ENCODE data around the gene KIAA1328.

KIAA1328 gene

GRCh38 chr18:37210781-37211180 lies 381.9 kb downstream of the KIAA1328 start:
- Histone ChIP-seq H3K4me3 (no peak overlapping the region), H3K36me3 (no peaks in the 10 kb centered on the region), H3K27me3 (no peaks in the 10 kb centered on the region), H3K9me3 (no peaks in the 10 kb centered on the region), H3K27ac (no peak overlapping the region), H3K4me1 (no peaks in the 10 kb centered on the region)
- DNase-seq: no peak
- intact Hi-C loops (cut with DNase I; ENCODE audit: low total_unique reads): no loop called here
- no peak for TF ChIP-seq CTCF (IDR thresholded peaks at IDR 0.05)

DNA sequence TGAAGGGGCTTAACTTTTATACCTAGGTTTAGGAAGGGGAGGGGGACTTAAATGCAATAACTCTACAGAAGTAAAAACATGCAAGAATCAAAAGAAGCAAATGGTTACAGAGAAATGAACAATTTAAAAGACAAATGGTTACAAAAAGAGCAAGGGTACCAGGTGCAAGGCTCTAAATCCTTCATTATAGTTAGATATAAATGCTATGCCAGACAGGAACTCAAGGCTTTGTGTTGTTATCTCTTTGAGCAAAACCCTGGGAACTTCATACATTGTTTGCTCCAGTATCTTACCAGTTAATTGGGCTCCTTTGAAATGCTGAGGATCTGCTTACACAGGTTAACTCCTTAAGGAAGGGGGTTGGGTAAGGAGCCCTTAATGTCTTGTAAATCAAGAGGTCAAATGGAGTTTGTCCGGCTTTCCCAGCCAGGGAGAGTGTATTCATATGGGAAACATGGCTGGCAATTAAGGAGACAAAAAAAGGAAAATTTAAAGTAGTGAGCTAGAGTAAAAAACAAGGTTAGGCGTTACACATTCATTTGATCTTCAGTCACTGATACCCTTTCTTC lies 389.2 kb downstream of the KIAA1328 start:
- Histone ChIP-seq H3K4me1 (peaks cover 0 to 10% (median 1%) of the 10 kb centered on the region in 4 donors), H3K9me3 (peaks cover 0 to 5% (median 0%) of the 10 kb centered on the region in 3 donors), H3K27me3 (no peaks in the 10 kb centered on the region), H3K36me3 (no peaks in the 10 kb centered on the region), H3K27ac (no peak overlapping the region), H3K4me3 (no peak overlapping the region)
- no peak for TF ChIP-seq CTCF (IDR thresholded peaks at IDR 0.05)
- intact Hi-C loops (cut with DNase I; ENCODE audit: low total_unique reads): no loop called here
- DNase-seq: no peak

DNA sequence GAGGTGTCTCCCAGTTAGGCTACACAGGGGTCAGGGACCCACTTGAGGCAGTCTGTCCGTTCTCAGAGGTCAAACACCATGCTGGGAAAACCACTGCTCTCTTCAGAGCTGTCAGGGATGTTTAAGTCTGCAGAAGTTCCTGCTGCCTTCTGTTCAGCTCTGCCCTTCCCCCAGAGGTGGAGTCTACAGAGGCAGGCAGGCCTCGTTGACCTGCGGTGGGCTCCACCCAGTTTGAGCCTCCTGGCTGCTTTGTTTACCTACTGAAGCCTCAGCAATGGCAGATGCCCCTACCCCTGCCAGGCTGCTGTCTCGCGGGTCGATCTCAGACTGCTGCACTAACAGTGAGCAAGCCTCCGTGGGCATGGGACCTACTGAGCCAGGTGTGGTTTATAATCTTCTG lies 390.3 kb downstream of the KIAA1328 start:
- Histone ChIP-seq H3K9me3 (peaks cover 0 to 5% (median 0%) of the 10 kb centered on the region in 3 donors), H3K27me3 (no peaks in the 10 kb centered on the region), H3K4me1 (peaks cover 0 to 10% (median 1%) of the 10 kb centered on the region in 4 donors), H3K27ac (no peak overlapping the region), H3K36me3 (no peaks in the 10 kb centered on the region), H3K4me3 (no peak overlapping the region)
- intact Hi-C loops (cut with DNase I; ENCODE audit: low total_unique reads): no loop called here
- no peak for DNase-seq
- TF ChIP-seq CTCF (IDR thresholded peaks at IDR 0.05): no peak

GRCh38 chr18:37222354-37222998 lies 393.5 kb downstream of the KIAA1328 start:
- Histone ChIP-seq H3K4me3 (no peak overlapping the region), H3K27me3 (no peaks in the 10 kb centered on the region), H3K9me3 (peaks cover 0 to 5% (median 0%) of the 10 kb centered on the region in 3 donors), H3K4me1 (peaks cover 0 to 10% (median 1%) of the 10 kb centered on the region in 4 donors), H3K27ac (no peak overlapping the region), H3K36me3 (peaks cover 0 to 8% (median 6%) of the 10 kb centered on the region in 3 donors)
- intact Hi-C loops (cut with DNase I; ENCODE audit: low total_unique reads): no loop called here
- no peak for TF ChIP-seq CTCF (IDR thresholded peaks at IDR 0.05)
- no peak for DNase-seq

DNA sequence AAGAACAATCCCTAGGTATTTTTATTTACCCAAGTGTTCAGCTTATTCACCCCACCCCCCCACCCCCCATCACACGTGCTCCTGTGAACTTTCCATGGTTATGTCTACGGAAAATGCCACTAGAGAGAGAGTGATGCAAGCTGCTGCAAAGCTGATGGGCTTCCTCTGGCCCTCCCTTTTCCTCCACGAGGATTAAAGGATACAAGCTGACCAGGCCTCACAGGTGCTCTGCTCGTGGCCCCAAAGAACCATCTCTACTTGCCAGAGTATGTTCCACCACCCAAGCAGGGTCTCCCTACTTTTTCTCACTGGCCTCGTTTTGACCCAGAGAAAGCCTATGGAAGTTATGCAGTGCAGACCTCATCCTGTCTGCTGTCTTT lies 394.1 kb downstream of the KIAA1328 start:
- TF ChIP-seq CTCF (IDR thresholded peaks at IDR 0.05): no peak
- Histone ChIP-seq H3K4me1 (peaks cover 0 to 10% (median 1%) of the 10 kb centered on the region in 4 donors), H3K4me3 (no peak overlapping the region), H3K27me3 (no peaks in the 10 kb centered on the region), H3K27ac (no peak overlapping the region), H3K9me3 (peaks cover 0 to 5% (median 0%) of the 10 kb centered on the region in 3 donors), H3K36me3 (peaks cover 0 to 8% (median 6%) of the 10 kb centered on the region in 3 donors)
- DNase-seq: no peak
- intact Hi-C loops (cut with DNase I; ENCODE audit: low total_unique reads): no loop called here
